HepG2 (cell line): ENCODE measurements around the gene SFMBT1. TPM values are rescaled to one million over a fixed set of nuclear protein-coding genes. Genes with fewer than 3 reads are reported as not detected.

Experiments
- ATAC-seq: fragments of 200-7000 bp; cut with Tn5 transposase; 3 replicates; pipeline ENCODE4 v1.9.1; 2020; ENCODE audit warnings: mild to moderate bottlenecking, moderate library complexity
- BruUV-seq: library from RNA; stranded (reverse); fragments of 400-500 nt; replicated peaks from 2 replicates; lab custom pipeline; 2021; lab: Mats Ljungman, UMichigan
- CTCF ChIA-PET: fragments of 300-600 bp; formaldehyde crosslinking; extraction: SDS; loops from one replicate; lab custom pipeline; 2021; ENCODE audit warnings: low total read pairs, inconsistent platforms, low intra/inter-chr PET ratio; lab: Yijun Ruan, JAX
- POLR2A ChIA-PET: fragments of 350-600 bp; sonication (Branson Sonifier 250); formaldehyde crosslinking; loops from one replicate; lab custom pipeline; 2020; ENCODE audit warnings: antibody characterized with exemption, inconsistent platforms; lab: Yijun Ruan, JAX
- DNase-seq: peaks from one replicate; pipeline ENCODE4 v3.0.0-alpha.2; 2015; ENCODE audit warnings: low spot score
- FAIRE-seq: peaks from 3 replicates; lab custom pipeline; 2011; peaks lifted over from hg19 to GRCh38; lab: Jason Lieb, UNC
- H2AFZ ChIP-seq: one replicate; pipeline ENCODE4 v1.6.1; 2011; ENCODE audit warnings: low read length, inconsistent platforms
- H3K27ac ChIP-seq: fragments of 300-600 bp; 3 replicates; pipeline ENCODE4 v1.8.0; 2011; ENCODE audit warnings: mixed run types, mild to moderate bottlenecking, mixed read lengths, low read length, inconsistent platforms; ENCODE audit not compliant: insufficient read depth; ENCODE audit errors: extremely low read length
- H3K27me3 ChIP-seq, 2 experiments: fragments of 200-600 bp in 1 of 2; 2 replicates in 1 of 2; 3 replicates in 1 of 2; pipeline versions ENCODE4 v1.6.0 to v1.8.0; 2011; ENCODE audit warnings: low read length in 2 of 2, mild to moderate bottlenecking in 2 of 2, moderate library complexity in 2 of 2, inconsistent platforms in 1 of 2; ENCODE audit not compliant: insufficient read depth in 2 of 2, control insufficient read depth in 1 of 2
- H3K36me3 ChIP-seq, 2 experiments: fragments of 200-600 bp in 1 of 2; replicated peaks in 1 of 2; 2 replicates in 1 of 2; 3 replicates in 1 of 2; pipeline versions ENCODE4 v1.5.1 to v1.8.0; 2011; ENCODE audit warnings: low read length in 2 of 2, inconsistent platforms in 1 of 2; ENCODE audit not compliant: insufficient read depth in 2 of 2, control insufficient read depth in 1 of 2
- H3K4me1 ChIP-seq: 2 replicates; pipeline ENCODE4 v1.5.1; 2012; ENCODE audit warnings: low read length, inconsistent platforms; ENCODE audit not compliant: insufficient read depth
- H3K4me2 ChIP-seq: 2 replicates; pipeline ENCODE4 v1.6.0; 2011; ENCODE audit warnings: low read depth, low read length, inconsistent platforms
- H3K4me3 ChIP-seq, 3 experiments: fragments of 200-600 bp in 1 of 3; sonication (generic), shearing (Covaris generic) in 1 of 3; replicated peaks in 1 of 3; 2 replicates each; pipeline ENCODE4 v1.5.1; 2011 to 2016; ENCODE audit warnings: low read length in 3 of 3, inconsistent platforms in 2 of 3, low read depth in 2 of 3, mild to moderate bottlenecking in 2 of 3, control low read depth in 1 of 3, mixed read lengths in 1 of 3; ENCODE audit not compliant: insufficient read depth in 1 of 3
- H3K79me2 ChIP-seq: one replicate; pipeline ENCODE4 v1.6.1; 2011; ENCODE audit warnings: low read length, inconsistent platforms; ENCODE audit not compliant: insufficient read depth
- H3K9ac ChIP-seq: 2 replicates; pipeline ENCODE4 v1.6.0; 2011; ENCODE audit warnings: mild to moderate bottlenecking, low read depth, low read length, inconsistent platforms; ENCODE audit not compliant: insufficient read depth
- H3K9me3 ChIP-seq: 2 replicates; pipeline ENCODE4 v1.5.1; 2012; ENCODE audit warnings: mild to moderate bottlenecking, low read length
- H4K20me1 ChIP-seq: 2 replicates; pipeline ENCODE4 v1.6.0; 2011; ENCODE audit warnings: inconsistent platforms, mild to moderate bottlenecking, low read length, moderate library complexity; ENCODE audit not compliant: insufficient read depth
- ARNT2 ChIP-seq: sonication (generic); formaldehyde crosslinking; IDR thresholded peaks from 2 replicates; pipeline ENCODE4 v1.8.0; 2022; ENCODE audit warnings: mild to moderate bottlenecking, low read depth, missing genetic modification reagents, moderate library complexity
- DRAP1 ChIP-seq: IDR thresholded peaks from 2 replicates; pipeline ENCODE4 v1.6.1; 2016; ENCODE audit warnings: missing genetic modification reagents, missing compliant biosample characterization
- KLF13 ChIP-seq: sonication (generic); formaldehyde crosslinking; IDR thresholded peaks from 2 replicates; pipeline ENCODE4 v1.4.0; 2020; ENCODE audit warnings: mild to moderate bottlenecking, missing genetic modification reagents
- RNF219 ChIP-seq: sonication (generic); formaldehyde crosslinking; IDR thresholded peaks from 2 replicates; pipeline ENCODE4 v1.5.0; 2020; ENCODE audit warnings: mild to moderate bottlenecking, missing genetic modification reagents
- ZKSCAN1 ChIP-seq: fragments of 150-350 bp; IDR thresholded peaks from 2 replicates; pipeline ENCODE4 v1.6.1; 2014; ENCODE audit warnings: low read length
- ZNF350 ChIP-seq: sonication (generic); formaldehyde crosslinking; IDR thresholded peaks from 2 replicates; pipeline ENCODE4 v1.4.0; 2020; ENCODE audit warnings: mild to moderate bottlenecking, low read depth, missing genetic modification reagents, borderline replicate concordance
- ZNF407 ChIP-seq: sonication (generic); formaldehyde crosslinking; IDR thresholded peaks from one replicate; pipeline ENCODE4 v1.5.1; 2020; ENCODE audit warnings: mild to moderate bottlenecking, missing genetic modification reagents; ENCODE audit errors: not compliant biosample characterization
- ZNF652 ChIP-seq: IDR thresholded peaks from 2 replicates; pipeline ENCODE4 v1.6.1; 2016; ENCODE audit warnings: low read depth, borderline replicate concordance
- ZNF704 ChIP-seq: sonication (generic); formaldehyde crosslinking; IDR thresholded peaks from 2 replicates; pipeline ENCODE4 v1.8.1; 2023; ENCODE audit warnings: mild to moderate bottlenecking, inconsistent platforms, moderate library complexity, missing genetic modification reagents, borderline replicate concordance
- WGBS: methylation state at CpG from one replicate; pipeline ENCODE4 v1.1.6; 2017; ENCODE audit warnings: low lambda C conversion rate; 5-methylcytosine and 5-hydroxymethylcytosine counted together
- in situ Hi-C: cut with HindIII; loops from 2 replicates; pipeline ENCODE4 v1.10.0; 2017; ENCODE audit warnings: low pct_unique_long_range_greater_than_20kb; ENCODE audit not compliant: extremely low pct_ligation_motif_present
- intact Hi-C: fragments of 100-400 bp; cut with micrococcal nuclease; formaldehyde crosslinking; loops from one replicate; pipeline ENCODE4 v1.10.0; 2022; ENCODE audit not compliant: unreplicated experiment
- polyA plus RNA-seq, 8 experiments: library from polyadenylated mRNA; depleted of rRNA in 3 of 8; stranded (reverse) in 7 of 8; unstranded in 1 of 8; fragments of >200 nt; fragmentation: Illumina TruSeq in 4 of 8; extraction: Trizol in 4 of 8; gene quantifications; 2 replicates each; pipeline versions ENCODE4 v1.2.1 to v1.2.3, GENCODE V29; 2011 to 2016; ENCODE audit warnings: low read depth in 4 of 8, missing spikeins in 1 of 8, mixed read lengths in 1 of 8; ENCODE audit not compliant: insufficient read depth in 1 of 8
- total RNA-seq, 5 experiments: library from RNA; depleted of rRNA; stranded (reverse); fragments of >200 nt; fragmentation: Illumina TruSeq; extraction: Trizol; gene quantifications; 2 replicates each; pipeline ENCODE4 v1.2.3, GENCODE V29; 2016; ENCODE audit warnings: low read depth in 1 of 5

Gene SFMBT1
- total and polyA plus RNA-seq, 2 of the 13 experiments (the other 11 are each of a cell fraction or from before 2014, with no cell fraction given): 3.8 to 12.8 TPM

- TF ChIP-seq RNF219 (CRISPR knock-in tag): no peak
- TF ChIP-seq, all 625 proteins: peak for 0
Observed at GRCh38 chr3:52887166-52887565, 158.7 kb downstream of the SFMBT1 start (continued).

- DNase-seq (no peak), ATAC-seq (no peak), FAIRE-seq (no peak)
- Histone ChIP-seq H3K27me3 (no peaks in the 10 kb centered on the region), H3K9ac (no peak overlapping the region), H3K36me3 (no peaks in the 10 kb centered on the region; a peak in 1 of 5 replicates), H3K27ac (no peak overlapping the region), H3K4me3 (no peak overlapping the region), H4K20me1 (no peaks in the 10 kb centered on the region), H3K4me2 (no peak overlapping the region), H3K4me1 (peaks cover 3% of the 10 kb centered on the region), H3K79me2 (no peaks in the 10 kb centered on the region), H2AFZ (no peak overlapping the region), H3K9me3 (no peaks in the 10 kb centered on the region)
- ChIA-PET CTCF (no interaction called here), POLR2A (no interaction called here)
- intact Hi-C loops: no loop called here
- in situ Hi-C loops: no loop called here
- 93% methylated on average over 5 of the region's 5 CpGs for WGBS
- BruUV-seq: no TSS peak
- TF ChIP-seq ZKSCAN1 (no peak), ZNF652 (CRISPR knock-in tag) (no peak), ZNF350 (CRISPR knock-in tag) (no peak), ZNF407 (CRISPR knock-in tag) (no peak), ARNT2 (CRISPR knock-in tag) (no peak), DRAP1 (CRISPR knock-in tag) (no peak), ZNF704 (CRISPR knock-in tag) (no peak), KLF13 (CRISPR knock-in tag) (no peak)
Observed at GRCh38 chr3:52886049-52886730, 159.7 kb downstream of the SFMBT1 start.
